Keratinocyte (primary cell): Measurements from ENCODE around the gene ABI3BP. TPM values are rescaled to one million over a fixed set of nuclear protein-coding genes. Genes with fewer than 3 reads are reported as not detected.

Experiments used
- DNase-seq: peaks from one replicate; pipeline ENCODE4 v3.0.0-alpha.2; 2011; ENCODE audit warnings: low read depth, missing footprints, low spot score
- FAIRE-seq: peaks from 2 replicates; lab custom pipeline; 2011; peaks lifted over from hg19 to GRCh38; lab: Jason Lieb, UNC
- H2AFZ ChIP-seq: 2 replicates; pipeline ENCODE4 v1.6.0; 2012; ENCODE audit warnings: low read length, control low read depth, inconsistent platforms; ENCODE audit not compliant: control insufficient read depth
- H3K27ac ChIP-seq: 2 replicates; pipeline ENCODE4 v1.5.1; 2011; ENCODE audit warnings: low read length; ENCODE audit not compliant: control insufficient read depth, insufficient read depth
- H3K27me3 ChIP-seq: 3 replicates; pipeline ENCODE4 v1.6.0; 2011; ENCODE audit warnings: low read length; ENCODE audit not compliant: control insufficient read depth, insufficient read depth; ENCODE audit errors: extremely low read depth
- H3K36me3 ChIP-seq, 2 experiments: 2 replicates in 1 of 2; 3 replicates in 1 of 2; pipeline ENCODE4 v1.5.1; 2011; ENCODE audit warnings: low read length in 2 of 2, mild to moderate bottlenecking in 1 of 2; ENCODE audit not compliant: control insufficient read depth in 2 of 2, insufficient read depth in 2 of 2; ENCODE audit errors: extremely low read depth in 1 of 2
- H3K4me1 ChIP-seq: 3 replicates; pipeline ENCODE4 v1.5.1; 2011; ENCODE audit warnings: low read length; ENCODE audit not compliant: control insufficient read depth, insufficient read depth; ENCODE audit errors: extremely low read depth
- H3K4me2 ChIP-seq: 3 replicates; pipeline ENCODE4 v1.6.0; 2011; ENCODE audit warnings: low read depth, low read length; ENCODE audit not compliant: control insufficient read depth, insufficient read depth; ENCODE audit errors: extremely low read depth
- H3K4me3 ChIP-seq, 3 experiments: fragments of 200-600 bp in 1 of 3; sonication (generic) in 1 of 3; 2 replicates in 2 of 3; 3 replicates in 1 of 3; pipeline ENCODE4 v1.5.1; 2011 to 2016; ENCODE audit warnings: low read length in 3 of 3, mild to moderate bottlenecking in 3 of 3, control low read depth in 2 of 3, inconsistent platforms in 1 of 3, low read depth in 1 of 3, mixed read lengths in 1 of 3, mixed run types in 1 of 3, moderate library complexity in 1 of 3; ENCODE audit not compliant: control insufficient read depth in 2 of 3, insufficient read depth in 2 of 3; ENCODE audit errors: extremely low read depth in 1 of 3
- H3K79me2 ChIP-seq: 2 replicates; pipeline ENCODE4 v1.6.0; 2012; ENCODE audit warnings: low read length; ENCODE audit not compliant: control insufficient read depth, insufficient read depth
- H3K9ac ChIP-seq: 3 replicates; pipeline ENCODE4 v1.6.0; 2011; ENCODE audit warnings: low read length; ENCODE audit not compliant: control insufficient read depth, insufficient read depth; ENCODE audit errors: extremely low read depth
- H3K9me1 ChIP-seq: 3 replicates; pipeline ENCODE4 v1.6.0; 2011; ENCODE audit warnings: low read length; ENCODE audit not compliant: control insufficient read depth, insufficient read depth; ENCODE audit errors: extremely low read depth
- H3K9me3 ChIP-seq: 2 replicates; pipeline ENCODE4 v1.5.1; 2012; ENCODE audit warnings: low read depth, low read length; ENCODE audit not compliant: control insufficient read depth
- H4K20me1 ChIP-seq: 3 replicates; pipeline ENCODE4 v1.6.0; 2011; ENCODE audit warnings: low read length; ENCODE audit not compliant: control insufficient read depth, insufficient read depth; ENCODE audit errors: extremely low read depth
- EZH2 ChIP-seq: IDR thresholded peaks from one replicate; pipeline ENCODE4 v1.6.1; 2012; ENCODE audit warnings: inconsistent platforms, mild to moderate bottlenecking, low read length, moderate library complexity
- dilution Hi-C: fragments of 300-500 bp; cut with MboI; formaldehyde crosslinking; loops from one replicate; pipeline ENCODE4 v1.7.0; 2020; ENCODE audit warnings: low sequenced_read_pairs; ENCODE audit not compliant: extremely low pct_ligation_motif_present
- polyA plus RNA-seq, 5 experiments: library from polyadenylated mRNA; depleted of rRNA in 3 of 5; stranded (reverse) in 3 of 5; stranded (forward) in 1 of 5; unstranded in 1 of 5; fragments of >200 nt; gene quantifications; 1 replicate in 1 of 5; 2 replicates in 3 of 5; 3 replicates in 1 of 5; pipeline versions ENCODE4 v1.2.1 to v1.2.3, GENCODE V29; 2011 to 2012; ENCODE audit warnings: missing spikeins in 2 of 5, low read depth in 1 of 5, low replicate concordance in 1 of 5
- TF ChIP-seq, protein P1 (sequence below), 3 experiments: IDR thresholded peaks in 1 of 3; conservative IDR thresholded peaks in 1 of 3; optimal IDR thresholded peaks in 1 of 3; 2 replicates in 2 of 3; 3 replicates in 1 of 3; pipeline versions ENCODE3 to v1.5.1; 2011; ENCODE audit warnings: low read length in 3 of 3, mild to moderate bottlenecking in 3 of 3, moderate library complexity in 2 of 3, control low read depth in 1 of 3, inconsistent platforms in 1 of 3; ENCODE audit not compliant: insufficient read depth in 2 of 3; ENCODE audit errors: extremely low read depth in 1 of 3

ABI3BP gene
- polyA plus RNA-seq, 1 donor (not counting 4 experiments of a cell fraction or from before 2014, with no cell fraction given): 0.59 TPM

DNA sequence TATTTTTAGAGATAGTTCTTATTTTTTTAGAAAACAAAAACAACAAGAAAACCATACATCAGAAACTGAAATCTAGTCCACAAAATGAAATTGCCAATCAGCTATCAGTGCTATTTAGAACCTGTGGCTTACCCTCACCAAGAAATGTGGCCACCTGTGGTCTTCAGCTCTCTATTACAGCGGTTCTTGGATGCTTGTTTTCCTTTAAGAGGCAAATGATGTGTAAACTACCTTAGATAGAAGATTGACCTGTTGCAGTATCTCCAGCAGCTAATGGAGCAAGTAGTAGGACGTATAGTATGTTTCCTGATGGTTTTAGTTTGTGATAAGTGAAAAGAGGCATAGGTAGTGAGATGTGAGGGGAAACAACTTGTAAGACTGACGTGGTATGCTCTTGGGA lies 262.7 kb downstream of the ABI3BP start:
- Histone ChIP-seq H3K36me3 (peaks cover 18 to 44% of the 10 kb centered on the region in 2 experiments), H3K4me1 (no peaks in the 10 kb centered on the region), H3K9ac (no peak overlapping the region), H3K27me3 (no peaks in the 10 kb centered on the region), H2AFZ (no peak overlapping the region), H3K9me1 (no peaks in the 10 kb centered on the region), H3K9me3 (no peaks in the 10 kb centered on the region), H3K4me2 (no peak overlapping the region), H3K4me3 (no peak overlapping the region), H3K27ac (no peak overlapping the region), H3K79me2 (peaks cover 75% of the 10 kb centered on the region), H4K20me1 (peaks cover 3% of the 10 kb centered on the region)
- dilution Hi-C loops: no loop called here
- TF ChIP-seq, protein P1, sequence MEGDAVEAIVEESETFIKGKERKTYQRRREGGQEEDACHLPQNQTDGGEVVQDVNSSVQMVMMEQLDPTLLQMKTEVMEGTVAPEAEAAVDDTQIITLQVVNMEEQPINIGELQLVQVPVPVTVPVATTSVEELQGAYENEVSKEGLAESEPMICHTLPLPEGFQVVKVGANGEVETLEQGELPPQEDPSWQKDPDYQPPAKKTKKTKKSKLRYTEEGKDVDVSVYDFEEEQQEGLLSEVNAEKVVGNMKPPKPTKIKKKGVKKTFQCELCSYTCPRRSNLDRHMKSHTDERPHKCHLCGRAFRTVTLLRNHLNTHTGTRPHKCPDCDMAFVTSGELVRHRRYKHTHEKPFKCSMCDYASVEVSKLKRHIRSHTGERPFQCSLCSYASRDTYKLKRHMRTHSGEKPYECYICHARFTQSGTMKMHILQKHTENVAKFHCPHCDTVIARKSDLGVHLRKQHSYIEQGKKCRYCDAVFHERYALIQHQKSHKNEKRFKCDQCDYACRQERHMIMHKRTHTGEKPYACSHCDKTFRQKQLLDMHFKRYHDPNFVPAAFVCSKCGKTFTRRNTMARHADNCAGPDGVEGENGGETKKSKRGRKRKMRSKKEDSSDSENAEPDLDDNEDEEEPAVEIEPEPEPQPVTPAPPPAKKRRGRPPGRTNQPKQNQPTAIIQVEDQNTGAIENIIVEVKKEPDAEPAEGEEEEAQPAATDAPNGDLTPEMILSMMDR (optimal IDR thresholded peaks at IDR 0.05 in 1 of 3, IDR thresholded peaks at IDR 0.05 in 1 of 3, conservative IDR thresholded peaks at IDR 0.05 in 1 of 3; ENCODE audit: extremely low read depth in 1 of 3, insufficient read depth in 2 of 3, low read length in 3 of 3): no peak
- no peak for TF ChIP-seq EZH2
- DNase-seq (no peak), FAIRE-seq (no peak)

DNA sequence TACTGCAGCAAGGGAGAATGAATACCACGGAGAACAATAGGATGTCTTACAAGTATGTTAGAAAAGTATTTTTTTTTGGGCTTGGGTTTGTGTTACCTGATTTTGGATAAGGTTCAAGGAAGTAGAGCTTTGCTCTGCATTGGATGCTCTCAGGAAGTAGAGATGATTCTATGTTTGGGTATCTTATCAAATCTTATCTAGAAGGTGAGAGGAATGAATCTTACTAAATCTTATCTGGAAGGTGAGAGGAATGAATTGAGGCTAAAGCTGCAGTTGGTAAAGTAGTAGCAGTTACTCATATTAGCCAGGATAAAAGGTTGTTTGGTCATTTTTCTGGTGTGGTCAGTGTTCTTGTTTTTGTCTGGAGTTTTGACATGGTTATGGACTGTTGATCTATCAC lies 266.5 kb downstream of the ABI3BP start:
- dilution Hi-C loops: no loop called here
- H3K27me3 ChIP-seq: no peaks in the 10 kb centered on the region
- H3K4me3 ChIP-seq: no peak overlapping the region
- no peak for TF ChIP-seq EZH2
- TF ChIP-seq, protein P1 (optimal IDR thresholded peaks at IDR 0.05 in 1 of 3, IDR thresholded peaks at IDR 0.05 in 1 of 3, conservative IDR thresholded peaks at IDR 0.05 in 1 of 3; ENCODE audit: extremely low read depth in 1 of 3, insufficient read depth in 2 of 3, low read length in 3 of 3): no peak
- FAIRE-seq (peak; percentile 63), DNase-seq (no peak)
- peaks cover 14 to 35% of the 10 kb centered on the region in 2 experiments for H3K36me3 ChIP-seq
- no peak overlapping the region for H2AFZ ChIP-seq
- H3K79me2 ChIP-seq: peaks cover 74% of the 10 kb centered on the region
- no peaks in the 10 kb centered on the region for H3K9me3 ChIP-seq
- no peak overlapping the region for H3K27ac ChIP-seq
- H3K4me2 ChIP-seq: no peak overlapping the region
- no peaks in the 10 kb centered on the region for H3K4me1 ChIP-seq
- peaks cover 3% of the 10 kb centered on the region for H4K20me1 ChIP-seq
- H3K9me1 ChIP-seq: no peaks in the 10 kb centered on the region
- H3K9ac ChIP-seq: no peak overlapping the region
